ENCODE data around the gene SNX33.

GRCh38 chr15:75669879-75670212 lies 22.1 kb downstream of the SNX33 start:
- TF ChIP-seq CTCF (IDR thresholded peaks at IDR 0.05; ENCODE audit: insufficient read depth, low read length, poor library complexity, severe bottlenecking) (no peak), EZH2phosphoT487 (conservative IDR thresholded peaks at IDR 0.05; ENCODE audit: low read length) (no peak)

Measured in SU-DHL-6 (cell line).